Activated naive CD4-positive, alpha-beta T cell treated with anti-CD3 and anti-CD28 coated beads, Interleukin-2, amount 50 U/mL, for 72 hours (primary cell): Measurements from ENCODE around the gene SLC27A2. TPM values are rescaled to one million over a fixed set of nuclear protein-coding genes. Genes with fewer than 3 reads are reported as not detected.

Source experiments
- ATAC-seq, 2 donors: fragments of 150-1000 bp; cut with Tn5 transposase; 2 replicates each; pipeline ENCODE4 v1.10.0; 2021; ENCODE audit warnings: mild to moderate bottlenecking in 2 of 2, moderate library complexity in 2 of 2
- DNase-seq, 2 donors: peaks; one replicate each; pipeline ENCODE4 v3.0.0; 2021 to 2022; ENCODE audit warnings: low spot score in 2 of 2
- H3K27ac Mint-ChIP-seq, 2 donors: one replicate each; pipeline ENCODE4 v1.8.0; 2022; ENCODE audit warnings: mild to moderate bottlenecking in 2 of 2, mixed read lengths in 2 of 2
- H3K36me3 Mint-ChIP-seq, 2 donors: one replicate each; pipeline ENCODE4 v1.8.0; 2022; ENCODE audit warnings: mixed read lengths in 2 of 2
- H3K9me3 Mint-ChIP-seq, 2 donors: one replicate each; pipeline ENCODE4 v1.8.0; 2022; ENCODE audit warnings: mixed read lengths in 2 of 2
- total RNA-seq, 2 donors: library from RNA; stranded (reverse); gene quantifications; one replicate each; pipeline ENCODE4 v1.2.3, GENCODE V29; 2022

SLC27A2 gene
- total RNA-seq, 2 donors from 2014 or later = 20.1 to 54.7 TPM

DNA sequence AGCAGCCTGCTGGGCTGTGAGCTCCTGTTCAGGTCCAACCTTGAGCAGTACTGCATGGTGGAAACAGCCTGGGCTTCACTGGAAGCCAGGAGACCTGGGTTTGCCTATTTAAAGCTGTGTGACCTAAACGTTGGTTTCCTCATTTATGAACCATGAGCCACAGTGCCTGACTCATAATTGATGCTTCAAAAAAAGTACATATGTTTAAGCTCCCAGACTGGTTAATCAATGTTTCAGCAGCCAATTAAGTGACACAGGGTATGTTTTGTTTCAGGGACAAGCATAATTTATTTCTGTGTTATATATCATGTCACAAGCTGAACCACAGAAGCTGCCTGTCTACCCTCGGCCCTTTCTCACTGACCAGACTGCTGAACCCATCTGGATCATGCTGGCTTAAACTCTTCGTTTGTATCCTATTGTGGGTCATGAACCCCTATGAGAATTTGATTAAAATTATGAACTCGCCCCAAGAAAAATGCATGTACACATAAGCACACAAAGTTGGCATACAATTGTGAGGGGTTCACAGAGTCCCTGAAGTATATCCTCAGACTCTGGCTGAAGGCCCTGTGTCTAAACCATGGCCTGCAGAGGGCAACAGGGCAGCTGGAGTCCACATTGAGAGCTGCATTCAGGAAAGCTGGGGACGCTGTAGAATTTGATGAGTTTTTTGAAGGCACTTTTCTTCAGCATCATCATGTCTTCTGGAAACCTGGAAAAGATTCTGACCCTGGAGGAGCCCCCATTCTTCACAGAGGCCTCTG, 59.9 kb downstream of the SLC27A2 start:
- Mint-ChIP-seq H3K36me3 (no peaks in the 10 kb centered on the region), H3K9me3 (peaks cover 0 to 4% of the 10 kb centered on the region in 2 donors), H3K27ac (peak overlapping the region in 1 of 2 donors; percentile 75)
- no peak for DNase-seq
- peak; percentile 80 to 86 for ATAC-seq

- ATAC-seq (no peak), DNase-seq (no peak)
- H3K36me3 Mint-ChIP-seq = peaks cover 4 to 7% of the 10 kb centered on the region in 2 donors
- H3K27ac Mint-ChIP-seq = no peak overlapping the region
- H3K9me3 Mint-ChIP-seq = peaks cover 0 to 6% of the 10 kb centered on the region in 2 donors
Observed at GRCh38 chr15:50244153-50244552, 62.2 kb downstream of the SLC27A2 start.

GRCh38 chr15:50244959-50245624, 63.1 kb downstream of the SLC27A2 start:
- no peak for ATAC-seq
- Mint-ChIP-seq H3K36me3 (peaks cover 4 to 12% of the 10 kb centered on the region in 2 donors), H3K27ac (no peak overlapping the region), H3K9me3 (peaks cover 0 to 6% of the 10 kb centered on the region in 2 donors)
- no peak for DNase-seq

- Mint-ChIP-seq H3K9me3 (peaks cover 0 to 6% of the 10 kb centered on the region in 2 donors), H3K27ac (no peak overlapping the region), H3K36me3 (peaks cover 4 to 19% of the 10 kb centered on the region in 2 donors)
- DNase-seq = no peak
- ATAC-seq = no peak
Observed at GRCh38 chr15:50246631-50247030, 64.6 kb downstream of the SLC27A2 start.

GRCh38 chr15:50247819-50248655, 66.0 kb downstream of the SLC27A2 start:
- Mint-ChIP-seq H3K27ac (peak overlapping the region; percentile 89 to 99), H3K9me3 (peaks cover 0 to 6% of the 10 kb centered on the region in 2 donors), H3K36me3 (peaks cover 4 to 21% of the 10 kb centered on the region in 2 donors)
- ATAC-seq (peak; percentile 85 to 96), DNase-seq (peak in 1 of 2 donors; percentile 43)

DNA sequence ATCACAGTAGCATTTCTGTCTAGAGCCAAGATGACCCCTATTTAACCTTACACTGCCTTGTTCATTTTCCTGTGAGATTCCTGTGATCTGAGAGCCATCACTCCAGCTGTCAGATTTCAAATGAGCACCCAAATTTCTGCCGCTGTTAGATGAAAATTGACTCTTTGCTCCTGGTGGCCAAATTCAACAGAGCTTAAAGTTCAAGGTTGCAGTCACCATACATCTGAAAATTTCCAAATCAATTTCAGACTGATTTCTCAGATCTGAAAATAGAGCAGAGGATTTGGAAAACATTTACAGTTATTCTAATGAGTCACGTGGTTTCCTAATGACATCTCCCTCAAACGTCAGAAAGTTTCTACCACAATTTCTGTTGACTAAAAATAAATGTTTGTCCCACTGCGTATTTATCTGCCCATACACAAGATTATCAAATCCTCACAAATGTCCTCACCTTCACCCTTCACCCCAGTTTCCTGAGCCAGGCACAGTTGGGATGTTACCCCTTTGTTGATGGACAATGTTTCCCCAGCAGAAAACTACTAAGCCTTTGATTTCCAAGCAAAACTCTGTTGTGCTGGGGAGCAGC, 67.1 kb downstream of the SLC27A2 start:
- H3K27ac Mint-ChIP-seq = peak overlapping the region; percentile 89 to 99
- no peak for DNase-seq
- peak in 1 of 2 donors; percentile 58 for ATAC-seq
- peaks cover 4 to 21% of the 10 kb centered on the region in 2 donors for H3K36me3 Mint-ChIP-seq
- H3K9me3 Mint-ChIP-seq = peaks cover 0 to 6% of the 10 kb centered on the region in 2 donors

DNA sequence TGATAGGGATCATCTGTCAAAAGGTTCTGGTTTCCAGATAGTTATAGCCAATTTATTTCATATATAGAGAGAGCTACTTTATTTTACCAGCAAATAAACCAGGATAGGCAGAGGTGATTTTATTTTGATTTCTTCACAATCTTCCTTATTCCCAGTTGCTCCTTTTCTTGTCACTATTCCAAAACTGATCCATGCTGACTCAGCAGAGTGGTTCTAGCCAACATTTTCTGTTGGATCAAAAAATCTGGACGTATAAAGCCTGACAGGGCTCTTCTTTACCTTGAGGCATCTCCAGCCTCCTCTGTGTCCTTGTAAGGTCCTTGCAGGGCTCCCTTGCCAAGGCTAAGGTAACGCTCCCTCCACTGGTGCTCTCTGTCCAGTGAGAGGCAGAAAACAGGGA, 67.7 kb downstream of the SLC27A2 start:
- DNase-seq (no peak), ATAC-seq (no peak)
- peak overlapping the region; percentile 89 to 99 for H3K27ac Mint-ChIP-seq
- peaks cover 4 to 21% of the 10 kb centered on the region in 2 donors for H3K36me3 Mint-ChIP-seq
- H3K9me3 Mint-ChIP-seq = peaks cover 0 to 6% of the 10 kb centered on the region in 2 donors

DNA sequence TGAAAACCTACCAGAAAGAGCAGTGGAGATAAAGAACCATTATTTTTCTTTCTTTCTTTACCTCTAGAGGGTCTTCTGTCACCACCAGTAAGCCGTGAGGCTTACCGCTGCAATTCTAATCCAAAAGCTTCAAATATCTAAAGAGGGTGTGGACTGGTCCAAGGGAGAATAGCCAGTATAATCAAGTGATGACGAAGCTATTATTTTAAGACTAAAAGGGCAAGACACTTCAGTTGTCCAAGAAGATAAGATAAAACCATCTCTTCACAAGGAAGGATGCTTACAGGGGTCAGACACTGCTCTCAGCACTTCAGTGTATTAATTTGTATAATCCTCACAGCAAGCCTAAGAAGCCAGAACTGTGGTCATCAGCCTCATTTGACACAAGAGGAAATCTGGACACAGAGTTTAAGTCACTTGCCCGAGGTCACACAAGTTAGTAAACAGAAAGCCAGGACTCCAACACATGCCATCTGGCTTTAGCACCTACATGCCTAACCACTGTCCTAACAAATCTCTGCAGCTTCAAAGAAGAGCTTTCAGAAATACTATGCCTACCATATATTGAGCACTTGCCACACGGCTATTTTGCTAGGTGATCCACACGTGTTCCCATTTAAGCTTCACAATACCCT, 68.9 kb downstream of the SLC27A2 start:
- no peak for ATAC-seq
- DNase-seq = no peak
- peaks cover 0 to 6% of the 10 kb centered on the region in 2 donors for H3K9me3 Mint-ChIP-seq
- H3K27ac Mint-ChIP-seq = no peak overlapping the region
- peaks cover 4 to 24% of the 10 kb centered on the region in 2 donors for H3K36me3 Mint-ChIP-seq

GRCh38 chr15:50251638-50252182, 69.7 kb downstream of the SLC27A2 start:
- Mint-ChIP-seq H3K36me3 (peaks cover 4 to 28% of the 10 kb centered on the region in 2 donors), H3K27ac (peak overlapping the region in 1 of 2 donors; percentile 82), H3K9me3 (peaks cover 0 to 3% of the 10 kb centered on the region in 2 donors)
- DNase-seq (no peak), ATAC-seq (no peak)

DNA sequence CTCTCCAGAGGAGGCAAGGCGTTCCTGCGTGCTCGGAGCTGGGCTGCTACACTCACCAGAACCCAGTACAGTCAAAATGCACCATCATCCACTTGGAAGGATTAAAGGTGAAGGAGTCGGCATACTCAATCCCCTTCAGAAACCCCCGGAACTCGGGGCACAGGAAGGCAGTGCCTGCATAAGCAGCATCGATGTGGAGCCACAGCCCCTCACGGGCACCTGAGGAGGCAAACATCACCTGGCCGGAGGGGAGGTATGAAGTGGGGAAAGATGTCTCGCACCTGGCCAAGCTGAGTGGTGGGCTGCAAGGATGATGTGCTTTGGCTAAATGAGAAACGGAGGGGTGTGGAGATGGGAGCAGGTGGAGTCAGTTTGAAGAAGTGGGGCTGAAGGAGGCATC, 70.6 kb downstream of the SLC27A2 start:
- Mint-ChIP-seq H3K36me3 (peaks cover 4 to 34% of the 10 kb centered on the region in 2 donors), H3K27ac (no peak overlapping the region), H3K9me3 (peaks cover 0 to 8% of the 10 kb centered on the region in 2 donors)
- ATAC-seq (no peak), DNase-seq (no peak)

DNA sequence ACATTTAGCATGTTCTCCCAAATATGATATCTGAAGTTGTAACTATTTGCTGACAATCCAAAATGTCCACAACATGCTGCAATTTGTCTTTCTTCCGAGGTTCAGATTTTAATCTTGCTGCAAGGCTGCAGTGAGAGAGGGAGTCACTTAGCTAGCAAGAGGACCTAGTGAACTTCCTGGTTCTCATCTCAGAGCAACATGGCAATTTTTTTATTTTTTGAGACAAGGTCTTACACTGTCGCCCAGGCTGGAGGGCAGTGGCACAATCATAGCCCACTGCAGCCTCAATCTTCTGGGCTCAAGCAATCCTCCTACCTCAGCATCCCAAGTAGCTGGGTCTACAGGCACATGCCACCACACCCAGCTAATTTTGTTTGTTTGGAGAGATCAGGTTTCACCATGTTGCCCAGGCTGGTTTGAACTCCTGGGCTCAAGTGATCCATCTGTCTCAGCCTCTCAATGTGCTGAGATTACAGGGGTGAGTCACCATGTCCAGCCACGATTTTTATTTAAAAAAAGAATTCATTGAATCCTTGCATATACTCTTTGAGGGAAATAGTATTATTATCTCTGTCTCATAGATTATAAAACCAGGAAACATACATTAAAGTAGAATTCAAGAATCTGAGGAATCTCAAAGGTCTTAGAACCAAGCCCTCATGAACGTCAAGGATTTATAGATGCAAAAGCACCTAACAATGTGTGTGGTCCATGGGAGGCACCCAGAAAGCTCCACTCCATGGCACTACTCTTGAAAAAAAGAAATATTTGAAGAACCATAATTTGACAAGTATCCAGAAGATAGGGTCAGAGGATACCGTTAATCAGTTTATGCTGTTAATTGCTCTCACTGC, 74.4 kb downstream of the SLC27A2 start:
- ATAC-seq = no peak
- peaks cover 0 to 5% of the 10 kb centered on the region in 2 donors for H3K9me3 Mint-ChIP-seq
- no peak overlapping the region for H3K27ac Mint-ChIP-seq
- no peak for DNase-seq
- H3K36me3 Mint-ChIP-seq = peaks cover 0 to 16% of the 10 kb centered on the region in 2 donors

DNA sequence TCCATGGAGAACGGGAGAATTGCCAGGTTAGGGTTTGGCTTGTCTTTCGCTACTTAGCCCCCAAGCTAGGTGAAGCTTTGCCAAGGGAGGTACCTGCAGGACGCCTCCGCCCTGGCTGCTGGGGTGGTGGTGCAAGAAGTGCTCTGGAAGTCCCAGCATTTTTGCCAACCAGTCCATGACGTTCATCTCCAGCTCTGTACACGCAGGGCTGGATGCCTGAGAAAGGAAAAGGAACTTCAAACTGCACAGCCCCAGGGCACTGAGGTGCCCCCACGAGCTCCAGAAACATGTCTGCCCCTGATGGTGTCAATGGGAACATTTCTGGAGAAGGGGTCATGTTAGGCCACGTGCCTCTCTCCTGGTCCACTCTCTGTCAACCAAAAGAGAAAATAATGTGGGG, 75.3 kb downstream of the SLC27A2 start:
- peaks cover 0 to 13% of the 10 kb centered on the region in 2 donors for H3K36me3 Mint-ChIP-seq
- no peak for ATAC-seq
- DNase-seq = no peak
- H3K27ac Mint-ChIP-seq = no peak overlapping the region
- peaks cover 0 to 5% of the 10 kb centered on the region in 2 donors for H3K9me3 Mint-ChIP-seq

- Mint-ChIP-seq H3K36me3 (peaks cover 0 to 13% of the 10 kb centered on the region in 2 donors), H3K27ac (peak overlapping the region in 1 of 2 donors; percentile 12)
Observed at GRCh38 chr15:50257924-50258323, 75.9 kb downstream of the SLC27A2 start.

DNA sequence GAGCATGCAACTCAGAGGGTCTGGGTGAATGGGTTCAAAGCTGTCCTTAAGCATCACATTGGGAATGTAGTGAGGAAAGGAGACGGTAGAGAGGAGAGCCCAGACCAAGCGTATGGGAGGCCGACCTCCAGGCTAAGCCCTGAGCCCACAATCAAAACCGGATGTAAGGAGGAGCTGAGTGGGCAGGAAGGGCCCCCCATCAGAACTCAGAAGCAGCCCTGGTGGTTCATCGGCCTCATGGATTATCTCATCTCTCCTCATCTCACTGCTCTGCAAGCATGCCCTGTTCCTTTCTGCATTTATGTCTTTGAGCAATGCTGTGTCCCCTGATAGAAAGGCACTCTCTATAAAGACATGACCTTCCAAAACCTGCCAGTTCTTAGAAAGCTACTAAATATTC, 77.3 kb downstream of the SLC27A2 start:
- DNase-seq (no peak), ATAC-seq (no peak)
- peak overlapping the region; percentile 94 to 99 for H3K27ac Mint-ChIP-seq
- H3K36me3 Mint-ChIP-seq = peaks cover 0 to 13% of the 10 kb centered on the region in 2 donors
- H3K9me3 Mint-ChIP-seq = peaks cover 0 to 9% of the 10 kb centered on the region in 2 donors

More at GRCh38 chr15:50257924-50258323, 75.9 kb downstream of the SLC27A2 start:
- ATAC-seq = no peak
- DNase-seq = no peak
- peaks cover 0 to 9% of the 10 kb centered on the region in 2 donors for H3K9me3 Mint-ChIP-seq
